Psoas muscle (tissue), 8 donors: Measurements from ENCODE around the gene CADPS. TPM values are rescaled to one million over a fixed set of nuclear protein-coding genes. Genes with fewer than 3 reads are reported as not detected.

Source experiments
- ATAC-seq, 4 donors: fragments of 200-7000 bp; cut with Tn5 transposase; one replicate each; pipeline ENCODE4 v1.9.1; 2020; ENCODE audit warnings: moderate library complexity in 3 of 4, mild to moderate bottlenecking in 2 of 4
- DNase-seq, 2 donors: peaks; one replicate each; pipeline ENCODE4 v3.0.0-alpha.2; 2020
- H3K27ac ChIP-seq: fragments of 200-600 bp; one replicate; pipeline ENCODE4 v1.8.0; 2022
- H3K27me3 ChIP-seq, 3 donors: fragments of 200-600 bp in 1 of 3; one replicate each; pipeline versions ENCODE4 v1.6.1 to v1.8.0; 2013 to 2022; ENCODE audit warnings: low read length in 2 of 3, mild to moderate bottlenecking in 2 of 3, moderate library complexity in 1 of 3; ENCODE audit not compliant: insufficient read depth in 3 of 3
- H3K36me3 ChIP-seq, 2 donors: fragments of 200-600 bp in 1 of 2; one replicate each; pipeline versions ENCODE4 v1.6.1 to v1.8.0; 2013 to 2022; ENCODE audit warnings: low read depth in 1 of 2, mild to moderate bottlenecking in 1 of 2, moderate library complexity in 1 of 2; ENCODE audit not compliant: insufficient read depth in 1 of 2
- H3K4me1 ChIP-seq: fragments of 200-600 bp; one replicate; pipeline ENCODE4 v1.8.0; 2022
- H3K4me3 ChIP-seq: fragments of 200-600 bp; one replicate; pipeline ENCODE4 v1.8.0; 2022; ENCODE audit warnings: mild to moderate bottlenecking
- H3K9me3 ChIP-seq: fragments of 200-600 bp; one replicate; pipeline ENCODE4 v1.8.0; 2022
- WGBS, 3 donors: extraction: QIAGEN DNeasy Blood & Tissue Kit; methylation state at CpG; one replicate each; pipeline versions ENCODE4 v1.1.6 to v1.1.7; 2013; 5-methylcytosine and 5-hydroxymethylcytosine counted together
- intact Hi-C, 2 donors: fragments of 100-400 bp; cut with DNase I; formaldehyde crosslinking; loops; one replicate each; pipeline versions ENCODE4 v1.11.0 to v1.14.2; 2022
- polyA plus RNA-seq, 3 donors: library from polyadenylated mRNA; stranded (reverse); fragments of 200-250 nt; gene quantifications; one replicate each; pipeline ENCODE4 v1.2.3, GENCODE V29; 2013
- total RNA-seq, 4 donors: library from RNA; stranded (reverse); fragmentation: NEBNext Ultra II Directional in 2 of 4; extraction: Animal tissue kit (Norgen Biotek cat#: 25700) in 2 of 4; gene quantifications; one replicate each; pipeline versions ENCODE4 v1.2.1 to v1.2.4, GENCODE V29; 2021 to 2023
- TF ChIP-seq, protein P1 (sequence below): fragments of 200-600 bp; IDR thresholded peaks from one replicate; pipeline ENCODE4 v1.8.0; 2022; ENCODE audit warnings: antibody characterized with exemption
- donor health status: healthy with polysubstance abuse.
- donor health status: DM: no; HTN: no; CAD: no; lungs with moderate emphysema.
- donor health status: Bipolar disorder and iron deficiency.
- donor health status: healthy.
- donor health status: DM: yes; HTN: yes; CAD: no.
- donor health status: DM: no; HTN: no; CAD: no.
- donor health status: DM: no; HTN: no; CAD: no.
- donor health status: DM: yes; HTN: yes; CAD: no.

The CADPS gene
- total and polyA plus RNA-seq, 7 donors, result 0.01 to 0.07 (median 0.04) TPM; not detected in 4

DNA sequence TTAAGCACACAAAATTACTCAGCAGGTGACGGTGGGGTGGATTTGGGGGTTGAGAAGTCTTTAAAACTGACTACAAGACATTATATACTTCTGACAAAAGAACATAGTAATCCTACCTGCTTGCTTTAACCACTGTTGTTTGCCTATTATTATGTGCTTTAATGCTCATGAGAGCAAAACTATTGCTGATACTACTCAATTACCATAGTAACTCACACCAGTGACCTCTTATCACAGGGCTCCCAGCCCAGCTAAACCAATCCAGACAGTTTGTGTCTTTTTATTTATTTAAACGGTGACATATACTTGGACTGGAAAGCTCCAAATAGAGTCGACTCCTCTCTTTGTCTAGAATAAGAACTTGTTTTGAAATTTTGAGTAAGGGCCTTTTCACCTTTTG is 459.1 kb downstream of the CADPS start:
- ATAC-seq (no peak), DNase-seq (no peak)
- Histone ChIP-seq H3K27ac (no peak overlapping the region), H3K9me3 (no peaks in the 10 kb centered on the region), H3K36me3 (no peaks in the 10 kb centered on the region), H3K4me1 (no peaks in the 10 kb centered on the region), H3K27me3 (peaks cover 0 to 3% (median under 1%) of the 10 kb centered on the region in 3 donors), H3K4me3 (no peak overlapping the region)
- TF ChIP-seq, protein P1, sequence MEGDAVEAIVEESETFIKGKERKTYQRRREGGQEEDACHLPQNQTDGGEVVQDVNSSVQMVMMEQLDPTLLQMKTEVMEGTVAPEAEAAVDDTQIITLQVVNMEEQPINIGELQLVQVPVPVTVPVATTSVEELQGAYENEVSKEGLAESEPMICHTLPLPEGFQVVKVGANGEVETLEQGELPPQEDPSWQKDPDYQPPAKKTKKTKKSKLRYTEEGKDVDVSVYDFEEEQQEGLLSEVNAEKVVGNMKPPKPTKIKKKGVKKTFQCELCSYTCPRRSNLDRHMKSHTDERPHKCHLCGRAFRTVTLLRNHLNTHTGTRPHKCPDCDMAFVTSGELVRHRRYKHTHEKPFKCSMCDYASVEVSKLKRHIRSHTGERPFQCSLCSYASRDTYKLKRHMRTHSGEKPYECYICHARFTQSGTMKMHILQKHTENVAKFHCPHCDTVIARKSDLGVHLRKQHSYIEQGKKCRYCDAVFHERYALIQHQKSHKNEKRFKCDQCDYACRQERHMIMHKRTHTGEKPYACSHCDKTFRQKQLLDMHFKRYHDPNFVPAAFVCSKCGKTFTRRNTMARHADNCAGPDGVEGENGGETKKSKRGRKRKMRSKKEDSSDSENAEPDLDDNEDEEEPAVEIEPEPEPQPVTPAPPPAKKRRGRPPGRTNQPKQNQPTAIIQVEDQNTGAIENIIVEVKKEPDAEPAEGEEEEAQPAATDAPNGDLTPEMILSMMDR, result no peak
- intact Hi-C loops, result no loop called here
- 51 to 57% (median 54%) methylated on average over 3 of the region's 3 CpGs for whole genome bisulfite sequencing, 3 donors

- TF ChIP-seq, protein P1, result no peak
- Histone ChIP-seq H3K27ac (no peak overlapping the region), H3K27me3 (peaks cover 0 to 3% (median 0%) of the 10 kb centered on the region in 3 donors), H3K4me1 (no peaks in the 10 kb centered on the region), H3K9me3 (no peaks in the 10 kb centered on the region), H3K4me3 (no peak overlapping the region), H3K36me3 (no peaks in the 10 kb centered on the region)
- WGBS, 3 donors, result 31 to 37% (median 34%) methylated on average over 9 of the region's 9 CpGs
- no peak for DNase-seq
- intact Hi-C loops, result no loop called here
- no peak for ATAC-seq
Observed at GRCh38 chr3:62415312-62415801, 459.9 kb downstream of the CADPS start.

DNA sequence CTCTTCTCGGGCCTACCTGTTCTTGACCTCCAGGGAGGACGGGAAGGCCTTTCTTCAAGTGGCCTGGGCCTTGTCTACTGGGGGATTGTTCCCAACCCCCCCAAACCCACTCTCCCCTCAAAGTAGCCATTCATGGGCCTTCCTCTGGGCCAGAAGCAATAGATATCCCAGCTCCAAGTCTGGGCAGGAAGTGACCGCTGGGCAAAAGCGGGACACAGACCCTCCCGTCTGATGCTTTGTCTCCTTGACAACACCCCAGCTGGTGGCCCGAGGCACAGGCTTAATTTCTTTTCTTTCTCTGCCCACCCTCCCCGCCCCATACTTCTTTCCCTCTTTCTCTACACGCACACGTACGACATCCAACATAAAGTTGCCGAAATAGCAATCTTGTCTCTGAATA is 460.4 kb downstream of the CADPS start:
- H3K4me1 ChIP-seq, result no peaks in the 10 kb centered on the region
- no peak overlapping the region for H3K27ac ChIP-seq
- H3K9me3 ChIP-seq, result no peaks in the 10 kb centered on the region
- DNase-seq (no peak), ATAC-seq (no peak)
- peaks cover 0 to 3% (median 0%) of the 10 kb centered on the region in 3 donors for H3K27me3 ChIP-seq
- H3K36me3 ChIP-seq, result no peaks in the 10 kb centered on the region
- TF ChIP-seq, protein P1, result no peak
- intact Hi-C loops, result no loop called here
- no peak overlapping the region for H3K4me3 ChIP-seq
- 78 to 84% (median 83%) methylated on average over 11 of the region's 11 CpGs for WGBS, 3 donors

DNA sequence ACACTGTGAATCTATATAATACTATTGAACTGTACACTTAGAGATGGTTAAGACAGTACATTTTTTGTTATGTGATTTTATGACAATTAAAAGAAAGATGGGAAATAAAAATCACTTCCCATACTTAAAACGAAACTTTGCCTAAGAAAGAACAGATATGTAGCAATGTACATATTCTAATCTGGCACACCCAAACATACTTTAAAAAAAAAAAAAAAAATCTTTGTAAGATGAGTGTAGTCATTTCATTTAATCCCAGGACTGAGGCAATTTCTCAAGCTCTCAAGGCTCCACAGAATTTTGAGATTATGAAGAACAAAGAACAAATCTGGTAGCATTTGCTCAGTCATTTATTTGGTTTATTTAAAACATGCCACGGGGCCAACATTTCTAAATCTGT is 461.5 kb downstream of the CADPS start:
- no peak for DNase-seq
- H3K4me1 ChIP-seq, result no peaks in the 10 kb centered on the region
- peaks cover 0 to 3% (median 0%) of the 10 kb centered on the region in 3 donors for H3K27me3 ChIP-seq
- TF ChIP-seq, protein P1, result no peak
- H3K9me3 ChIP-seq, result no peaks in the 10 kb centered on the region
- 60 to 74% (median 62%) methylated on average over 2 of the region's 2 CpGs for WGBS, 3 donors
- no peak for ATAC-seq
- intact Hi-C loops, result no loop called here
- H3K27ac ChIP-seq, result no peak overlapping the region
- H3K4me3 ChIP-seq, result no peak overlapping the region
- no peaks in the 10 kb centered on the region for H3K36me3 ChIP-seq

GRCh38 chr3:62406945-62407344 is 468.3 kb downstream of the CADPS start:
- ATAC-seq (no peak), DNase-seq (no peak)
- TF ChIP-seq, protein P1, result no peak
- WGBS, 3 donors, result 59 to 69% (median 60%) methylated on average over 2 of the region's 2 CpGs
- Histone ChIP-seq H3K27me3 (no peaks in the 10 kb centered on the region), H3K9me3 (no peaks in the 10 kb centered on the region), H3K4me1 (no peaks in the 10 kb centered on the region), H3K4me3 (no peak overlapping the region), H3K27ac (no peak overlapping the region), H3K36me3 (no peaks in the 10 kb centered on the region)
- intact Hi-C loops, result no loop called here
